NAMALWA (cell line): ENCODE data around the gene TADA2B.

Experiments
- DNase-seq: peaks from one replicate; pipeline ENCODE4 v3.0.0-alpha.2; 2015; ENCODE audit warnings: low spot score

TADA2B gene

GRCh38 chr4:7018281-7018680, 24.9 kb upstream of the TADA2B start:
- no peak for DNase-seq

DNA sequence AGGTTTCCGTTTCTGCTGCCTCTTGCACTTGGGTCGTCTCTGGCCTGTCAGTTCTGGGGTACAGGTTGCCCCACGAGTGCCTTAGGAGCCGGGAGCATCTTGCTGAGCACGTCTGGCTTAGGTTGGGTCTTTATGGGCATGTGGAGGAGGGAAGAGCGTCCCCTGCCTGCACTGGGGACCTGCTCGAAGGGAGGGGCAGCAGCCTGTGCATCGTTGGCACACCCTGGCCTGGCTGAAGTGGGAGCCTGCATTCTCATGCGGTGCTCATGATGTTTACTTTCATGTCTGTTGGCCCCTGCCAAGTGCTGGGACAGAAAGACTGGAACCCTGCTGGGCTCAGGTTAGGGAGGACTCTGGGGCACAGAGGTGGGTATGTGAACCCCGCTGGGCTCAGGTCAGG, 23.8 kb upstream of the TADA2B start:
- no peak for DNase-seq

GRCh38 chr4:7020290-7020689, 22.9 kb upstream of the TADA2B start:
- no peak for DNase-seq

DNA sequence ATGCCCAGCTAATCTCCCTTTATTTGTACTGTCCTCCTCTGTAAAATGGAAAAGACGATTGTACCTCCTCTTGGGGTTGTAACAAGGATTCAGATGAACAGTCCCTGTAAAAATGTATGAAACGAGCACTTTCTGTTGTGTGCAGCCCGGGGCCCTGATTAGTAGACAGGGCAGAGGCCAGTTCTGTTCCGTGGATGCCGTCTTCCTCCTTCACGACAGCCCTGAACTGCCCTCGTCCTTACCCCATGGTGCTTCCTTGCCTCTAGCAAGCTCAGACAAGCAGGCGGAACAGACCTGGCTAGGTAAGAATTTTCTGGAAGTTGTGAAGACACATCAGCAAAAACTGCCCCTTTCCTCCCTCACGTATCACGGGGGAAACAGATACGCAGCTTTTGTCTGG, 22.3 kb upstream of the TADA2B start:
- DNase-seq, result no peak

DNA sequence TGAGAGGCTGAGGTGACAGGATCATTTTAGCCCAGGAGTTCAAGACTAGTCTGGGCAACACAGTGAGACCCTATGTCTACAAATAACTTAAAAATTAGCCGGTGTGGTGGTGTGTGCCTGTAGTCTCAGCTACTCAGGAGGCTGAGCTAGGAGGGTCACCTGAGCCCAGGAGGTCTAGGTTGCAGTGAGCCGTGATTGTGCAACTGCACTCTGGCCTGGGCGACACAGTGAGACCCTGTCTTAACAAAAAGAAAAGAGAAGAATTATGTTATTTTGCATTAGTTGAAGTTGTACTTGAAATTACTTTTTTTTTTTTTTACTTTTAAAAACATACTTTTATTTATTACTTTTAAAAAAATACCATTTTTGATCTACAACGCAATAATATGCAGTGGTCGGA, 21.8 kb upstream of the TADA2B start:
- no peak for DNase-seq

DNA sequence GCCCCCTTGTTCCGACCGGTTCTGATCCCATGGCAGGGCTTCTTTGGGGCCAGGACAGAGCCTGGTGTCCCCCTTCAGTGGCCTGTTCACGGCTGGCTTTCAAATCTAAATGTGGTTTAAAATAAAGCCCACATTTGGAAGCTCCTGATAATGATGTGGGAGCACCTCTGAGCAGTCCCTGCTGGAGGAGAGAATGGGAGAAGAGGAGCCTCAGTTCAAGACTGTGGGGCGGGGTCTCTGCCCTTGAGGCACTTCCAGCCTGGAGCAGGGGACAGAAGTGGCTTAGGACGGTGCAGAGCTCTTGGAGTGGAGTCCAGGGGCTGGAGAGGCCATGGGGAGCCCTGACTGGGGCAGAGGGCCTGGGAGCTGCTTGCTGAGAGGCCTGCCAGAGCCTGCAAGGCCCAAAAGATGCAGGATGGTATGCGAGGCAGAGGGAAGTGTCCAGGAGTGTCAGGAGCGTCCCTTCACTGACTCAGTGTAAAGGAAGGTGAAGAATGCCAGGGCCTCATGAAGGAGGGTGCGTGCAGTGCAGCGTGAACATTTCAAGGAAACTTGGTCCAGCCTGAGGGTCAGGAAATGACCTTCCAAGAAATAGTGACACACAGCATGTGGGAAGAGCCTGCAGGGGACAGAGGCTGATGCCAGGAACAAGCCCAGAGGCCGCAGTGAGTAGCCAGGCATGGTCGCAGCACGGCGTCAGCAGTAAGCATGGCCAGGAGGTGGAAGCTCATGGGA, 21.1 kb upstream of the TADA2B start:
- DNase-seq, result no peak

- DNase-seq, result no peak
Observed at GRCh38 chr4:7023486-7023885, 19.7 kb upstream of the TADA2B start.

DNA sequence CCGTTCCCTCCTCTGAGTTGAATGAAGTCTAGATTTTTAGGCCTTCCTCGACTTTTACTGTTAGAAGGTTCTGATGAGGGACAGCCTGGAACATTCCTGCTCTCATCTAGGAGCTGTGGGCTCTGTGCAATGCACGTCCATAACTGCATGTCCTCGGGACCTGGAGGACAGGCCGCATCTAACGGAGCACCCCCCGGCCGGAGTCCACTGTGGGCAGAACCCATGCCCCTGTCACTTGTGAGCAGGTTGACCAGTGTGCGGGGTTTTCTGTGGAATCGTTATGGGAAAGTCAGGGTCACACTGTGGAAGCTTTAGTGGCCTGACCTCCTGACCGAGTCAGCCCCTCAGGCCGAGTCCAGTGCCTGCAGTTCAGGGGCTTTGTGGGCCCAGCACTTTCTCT, 19.3 kb upstream of the TADA2B start:
- no peak for DNase-seq

GRCh38 chr4:7024336-7024890, 18.8 kb upstream of the TADA2B start:
- DNase-seq, result no peak

DNA sequence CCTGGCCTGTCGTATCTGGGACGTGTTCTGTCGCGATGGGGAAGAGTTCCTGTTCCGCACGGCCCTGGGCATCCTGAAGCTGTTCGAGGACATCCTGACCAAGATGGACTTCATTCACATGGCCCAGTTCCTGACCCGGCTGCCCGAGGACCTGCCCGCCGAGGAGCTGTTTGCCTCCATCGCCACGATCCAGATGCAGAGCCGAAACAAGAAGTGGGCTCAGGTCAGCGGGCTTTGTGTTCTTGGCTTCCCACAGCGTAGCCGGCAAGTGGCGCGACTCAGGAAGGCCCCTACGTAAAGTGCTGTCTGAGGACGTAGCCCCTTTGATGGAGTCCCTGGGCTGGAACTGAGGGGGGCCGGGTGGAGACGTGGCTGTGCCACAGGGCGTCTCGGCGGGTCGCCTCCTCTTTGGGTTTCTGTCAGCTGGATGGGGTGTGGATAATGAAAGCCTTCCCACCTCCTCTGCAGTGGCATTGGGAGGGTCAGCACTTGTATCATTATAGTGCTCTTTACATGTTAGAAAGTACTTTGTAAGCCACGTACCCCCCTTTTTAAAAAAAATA, 18.1 kb upstream of the TADA2B start:
- DNase-seq, result no peak

GRCh38 chr4:7026107-7026506, 17.1 kb upstream of the TADA2B start:
- no peak for DNase-seq

- DNase-seq, result no peak
Observed at GRCh38 chr4:7027284-7027683, 15.9 kb upstream of the TADA2B start.

DNA sequence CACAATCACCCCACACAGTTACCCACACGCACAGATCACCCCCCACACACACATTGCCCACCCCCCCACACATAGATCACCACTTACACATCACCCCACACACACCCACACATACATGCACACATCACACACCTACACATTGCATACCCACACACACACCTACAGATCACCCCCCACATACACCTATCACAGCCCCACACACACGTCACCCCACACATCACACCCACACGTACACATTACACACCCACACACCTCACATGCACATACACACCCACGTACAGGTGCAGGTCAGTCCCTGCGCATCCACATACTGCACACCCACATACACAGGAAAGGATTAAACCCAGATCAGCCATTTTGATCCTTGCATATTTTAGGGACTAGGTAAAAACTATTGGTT, 15.3 kb upstream of the TADA2B start:
- DNase-seq, result no peak

- no peak for DNase-seq
Observed at GRCh38 chr4:7029212-7029611, 14.0 kb upstream of the TADA2B start.

GRCh38 chr4:7029921-7030320, 13.3 kb upstream of the TADA2B start:
- no peak for DNase-seq

DNA sequence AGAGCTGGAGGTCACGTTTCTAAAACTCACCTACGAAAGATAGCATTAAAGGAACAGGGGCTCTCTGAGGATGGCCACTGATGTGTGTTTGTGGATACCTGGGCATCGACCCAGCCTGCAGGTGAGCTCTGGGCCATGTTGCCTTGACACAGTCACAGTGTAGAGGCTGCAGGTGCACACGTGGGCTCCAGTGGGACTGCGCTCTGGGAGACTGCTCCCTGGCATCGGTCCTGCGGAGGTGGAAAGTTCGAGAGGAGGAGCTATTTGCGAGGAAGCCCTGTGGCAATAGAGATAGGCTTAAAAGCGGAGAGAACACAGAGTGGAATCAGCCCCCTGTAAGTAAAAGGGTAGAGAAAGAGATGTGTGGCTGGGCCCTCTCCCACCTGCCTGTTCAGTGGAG, 12.3 kb upstream of the TADA2B start:
- DNase-seq, result no peak

DNA sequence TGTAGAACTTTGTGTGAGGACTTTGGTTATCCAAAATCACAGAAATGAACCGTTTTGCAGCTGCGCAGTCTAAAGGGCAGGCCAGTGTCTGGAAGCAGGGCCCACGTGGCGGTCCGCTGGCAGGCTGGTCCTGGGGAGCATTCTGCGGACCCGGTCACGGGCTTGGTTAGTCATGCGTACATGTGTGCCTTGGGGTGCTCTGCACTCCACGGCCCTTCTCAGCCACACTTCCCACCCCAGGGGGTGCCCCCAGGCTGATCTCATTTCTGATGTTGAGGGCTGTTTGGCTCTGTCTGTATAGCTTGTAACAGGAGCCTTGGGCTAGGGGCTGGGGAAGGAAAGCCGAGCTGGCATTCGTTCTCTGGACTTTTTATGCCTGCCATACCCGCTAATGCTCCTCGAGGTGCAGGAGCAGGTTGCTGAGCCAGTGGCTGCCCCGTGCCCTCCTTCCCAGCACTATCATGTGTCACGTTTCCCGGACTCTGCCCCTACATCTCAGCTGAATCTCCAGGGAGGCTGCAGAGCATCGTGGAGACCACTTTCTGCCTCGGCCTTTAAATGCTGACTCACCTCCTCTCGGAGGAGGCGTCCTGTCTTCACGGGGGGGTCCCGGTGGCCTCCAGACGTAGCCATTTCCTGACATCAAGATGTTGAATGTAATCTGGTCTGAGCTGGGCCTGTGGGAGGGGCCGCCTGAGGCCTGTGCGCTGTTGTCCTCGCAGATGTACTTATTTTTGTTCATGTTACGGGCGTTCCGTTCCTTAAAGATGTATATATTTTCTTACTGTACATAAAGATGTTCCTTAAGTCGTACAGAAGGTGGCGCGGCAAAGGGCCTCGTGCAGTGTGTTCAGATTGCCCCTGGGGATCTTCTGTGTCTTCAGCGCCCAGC, 11.4 kb upstream of the TADA2B start:
- DNase-seq, result no peak

DNA sequence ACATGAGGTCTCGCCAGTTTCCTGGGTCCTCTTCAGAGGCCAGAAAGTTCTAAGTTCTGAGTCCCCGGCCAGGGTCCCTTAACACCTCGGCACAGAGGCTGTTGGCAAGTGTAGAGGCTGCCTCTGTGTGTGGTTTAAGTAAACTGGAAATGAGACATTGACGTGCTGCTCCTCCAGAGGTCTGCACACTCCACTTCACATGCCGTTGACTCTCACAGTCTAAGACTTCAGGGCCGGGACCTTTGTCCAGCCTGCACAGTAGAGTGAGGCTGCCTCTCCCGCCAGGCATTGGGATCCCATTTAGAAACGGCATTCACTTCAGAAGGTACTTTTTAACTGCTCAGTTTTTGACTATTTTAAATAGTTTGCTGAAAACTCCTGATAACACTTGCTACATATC, 10.6 kb upstream of the TADA2B start:
- DNase-seq, result no peak

GRCh38 chr4:7034262-7035081, 8.7 kb upstream of the TADA2B start:
- DNase-seq, result no peak

DNA sequence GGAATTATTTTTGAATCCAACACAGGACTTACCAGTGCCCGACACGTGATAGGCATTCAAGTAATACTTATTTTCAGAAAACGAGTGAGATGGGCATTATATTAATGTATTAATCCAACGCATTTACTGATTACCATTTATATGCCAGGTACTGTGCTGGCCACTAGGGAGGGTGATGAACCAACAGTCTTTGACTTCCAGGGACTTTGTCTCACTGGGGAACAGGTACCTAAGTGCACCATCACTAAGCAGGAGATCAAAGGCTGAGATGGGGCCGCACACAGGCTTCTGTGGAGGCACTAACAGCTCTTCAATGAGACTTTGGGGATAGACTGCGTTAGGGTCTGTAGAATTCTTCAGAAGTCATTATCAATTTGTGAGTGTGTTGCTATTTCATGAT, 5.7 kb upstream of the TADA2B start:
- DNase-seq, result no peak

DNA sequence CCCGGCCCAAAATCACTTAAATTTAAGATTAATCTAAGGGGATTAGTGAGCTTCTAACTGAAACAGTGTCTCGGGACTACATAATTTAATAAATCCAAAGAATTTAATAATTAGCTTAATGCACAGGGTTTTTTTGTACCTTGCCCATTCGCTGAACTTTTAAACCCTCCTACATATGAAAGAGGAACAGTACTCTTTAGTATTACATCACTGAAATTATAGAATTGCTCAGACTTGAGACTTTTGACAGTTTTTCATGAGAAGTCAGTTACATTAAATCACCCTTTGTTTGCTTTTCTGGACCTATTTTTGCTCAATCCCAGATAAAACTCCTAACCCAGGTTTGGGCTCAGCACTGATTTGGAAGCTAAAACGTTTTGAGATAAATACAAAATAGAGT, 2.4 kb upstream of the TADA2B start:
- no peak for DNase-seq

GRCh38 chr4:7041246-7041645, 1.9 kb upstream of the TADA2B start:
- DNase-seq, result no peak
